ENCODE measurements around the gene LRRC75A.

- no peak for TF ChIP-seq YY1 (IDR thresholded peaks at IDR 0.05; ENCODE audit: low read depth)
- no peak for TF ChIP-seq EP300 (IDR thresholded peaks at IDR 0.05; ENCODE audit: borderline replicate concordance)
- TF ChIP-seq TEAD4 (IDR thresholded peaks at IDR 0.05), result no peak
- TF ChIP-seq, protein P1, sequence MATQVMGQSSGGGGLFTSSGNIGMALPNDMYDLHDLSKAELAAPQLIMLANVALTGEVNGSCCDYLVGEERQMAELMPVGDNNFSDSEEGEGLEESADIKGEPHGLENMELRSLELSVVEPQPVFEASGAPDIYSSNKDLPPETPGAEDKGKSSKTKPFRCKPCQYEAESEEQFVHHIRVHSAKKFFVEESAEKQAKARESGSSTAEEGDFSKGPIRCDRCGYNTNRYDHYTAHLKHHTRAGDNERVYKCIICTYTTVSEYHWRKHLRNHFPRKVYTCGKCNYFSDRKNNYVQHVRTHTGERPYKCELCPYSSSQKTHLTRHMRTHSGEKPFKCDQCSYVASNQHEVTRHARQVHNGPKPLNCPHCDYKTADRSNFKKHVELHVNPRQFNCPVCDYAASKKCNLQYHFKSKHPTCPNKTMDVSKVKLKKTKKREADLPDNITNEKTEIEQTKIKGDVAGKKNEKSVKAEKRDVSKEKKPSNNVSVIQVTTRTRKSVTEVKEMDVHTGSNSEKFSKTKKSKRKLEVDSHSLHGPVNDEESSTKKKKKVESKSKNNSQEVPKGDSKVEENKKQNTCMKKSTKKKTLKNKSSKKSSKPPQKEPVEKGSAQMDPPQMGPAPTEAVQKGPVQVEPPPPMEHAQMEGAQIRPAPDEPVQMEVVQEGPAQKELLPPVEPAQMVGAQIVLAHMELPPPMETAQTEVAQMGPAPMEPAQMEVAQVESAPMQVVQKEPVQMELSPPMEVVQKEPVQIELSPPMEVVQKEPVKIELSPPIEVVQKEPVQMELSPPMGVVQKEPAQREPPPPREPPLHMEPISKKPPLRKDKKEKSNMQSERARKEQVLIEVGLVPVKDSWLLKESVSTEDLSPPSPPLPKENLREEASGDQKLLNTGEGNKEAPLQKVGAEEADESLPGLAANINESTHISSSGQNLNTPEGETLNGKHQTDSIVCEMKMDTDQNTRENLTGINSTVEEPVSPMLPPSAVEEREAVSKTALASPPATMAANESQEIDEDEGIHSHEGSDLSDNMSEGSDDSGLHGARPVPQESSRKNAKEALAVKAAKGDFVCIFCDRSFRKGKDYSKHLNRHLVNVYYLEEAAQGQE (IDR thresholded peaks at IDR 0.05; ENCODE audit: low read depth), result no peak
- no peak for TF ChIP-seq MAX (IDR thresholded peaks at IDR 0.05)
- no peak for TF ChIP-seq TAF1 (IDR thresholded peaks at IDR 0.05; ENCODE audit: low read depth)
- TF ChIP-seq ZBTB7A (IDR thresholded peaks at IDR 0.05; ENCODE audit: low read depth), result no peak
- TF ChIP-seq NFIC (IDR thresholded peaks at IDR 0.05), result peak; percentile 48; the same call in 1 of the 2 replicates
- no peak for TF ChIP-seq USF1 (IDR thresholded peaks at IDR 0.05)
- TF ChIP-seq CEBPB (IDR thresholded peaks at IDR 0.05), result no peak
- TF ChIP-seq RAD21 (IDR thresholded peaks at IDR 0.05; ENCODE audit: low read depth), result no peak
- no peak for TF ChIP-seq EGR1 (IDR thresholded peaks at IDR 0.05)
Observed at GRCh38 chr17:16433514-16433913, 58.5 kb downstream of the LRRC75A start.

Data from Ishikawa (cell line).